ENCODE data around the gene CSE1L. TPM values are rescaled to one million over a fixed set of nuclear protein-coding genes. Genes with fewer than 3 reads are reported as not detected.

CSE1L gene
- polyA plus RNA-seq, 1 donor from 2014 or later: 74.2 TPM

GRCh38 chr20:49091762-49092161 is 45.6 kb downstream of the CSE1L start:
- Histone ChIP-seq H4K20me1 (ENCODE audit: insufficient read depth) (no peaks in the 10 kb centered on the region), H3K4me3 (ENCODE audit: low read length) (no peak overlapping the region), H3K9ac (ENCODE audit: low read length) (no peak overlapping the region), H3K27me3 (ENCODE audit: insufficient read depth, low read depth, low read length) (no peaks in the 10 kb centered on the region), H3K4me2 (ENCODE audit: low read length) (no peak overlapping the region), H3K9me3 (ENCODE audit: low read length) (no peaks in the 10 kb centered on the region), H3K9me2 (ENCODE audit: insufficient read depth, low read length) (no peaks in the 10 kb centered on the region), H2AFZ (ENCODE audit: low read depth, low read length) (no peak overlapping the region), H3K27ac (ENCODE audit: low read length) (no peak overlapping the region), H3K79me2 (replicated peaks; ENCODE audit: insufficient read depth, low read length) (no peaks in the 10 kb centered on the region), H3F3A (ENCODE audit: insufficient read depth, low read length, poor library complexity, severe bottlenecking) (no peaks in the 10 kb centered on the region), H3K36me3 (ENCODE audit: insufficient read depth, low read length) (peaks cover 3% of the 10 kb centered on the region)
- TF ChIP-seq EZH2 (IDR thresholded peaks at IDR 0.05; ENCODE audit: borderline replicate concordance, insufficient read depth, low read length, poor library complexity, severe bottlenecking) (no peak), CTCF (IDR thresholded peaks at IDR 0.05; ENCODE audit: poor library complexity, severe bottlenecking) (no peak), REST (IDR thresholded peaks at IDR 0.05; ENCODE audit: borderline replicate concordance) (no peak), RAD21 (conservative IDR thresholded peaks at IDR 0.05) (no peak), MXI1 (conservative IDR thresholded peaks at IDR 0.05; ENCODE audit: poor library complexity, severe bottlenecking) (no peak), POLR2AphosphoS5 (IDR thresholded peaks at IDR 0.05) (no peak), SMC3 (conservative IDR thresholded peaks at IDR 0.05; ENCODE audit: poor library complexity) (no peak), TAF1 (IDR thresholded peaks at IDR 0.05; ENCODE audit: low read depth) (no peak), EP300 (conservative IDR thresholded peaks at IDR 0.05; ENCODE audit: poor library complexity, severe bottlenecking) (no peak)

GRCh38 chr20:49096203-49096730 is 50.2 kb downstream of the CSE1L start:
- Histone ChIP-seq H3K4me2 (ENCODE audit: low read length) (no peak overlapping the region), H3K79me2 (replicated peaks; ENCODE audit: insufficient read depth, low read length) (no peaks in the 10 kb centered on the region), H3K27me3 (ENCODE audit: insufficient read depth, low read depth, low read length) (no peaks in the 10 kb centered on the region), H3K9ac (ENCODE audit: low read length) (no peak overlapping the region), H3K36me3 (ENCODE audit: insufficient read depth, low read length) (peaks cover 5% of the 10 kb centered on the region), H3K27ac (ENCODE audit: low read length) (no peak overlapping the region), H3F3A (ENCODE audit: insufficient read depth, low read length, poor library complexity, severe bottlenecking) (no peaks in the 10 kb centered on the region), H3K4me3 (ENCODE audit: low read length) (no peak overlapping the region), H3K9me3 (ENCODE audit: low read length) (no peaks in the 10 kb centered on the region), H3K9me2 (ENCODE audit: insufficient read depth, low read length) (no peaks in the 10 kb centered on the region), H4K20me1 (ENCODE audit: insufficient read depth) (no peaks in the 10 kb centered on the region), H2AFZ (ENCODE audit: low read depth, low read length) (no peak overlapping the region)
- TF ChIP-seq MXI1 (conservative IDR thresholded peaks at IDR 0.05; ENCODE audit: poor library complexity, severe bottlenecking): no peak
- TF ChIP-seq POLR2AphosphoS5 (IDR thresholded peaks at IDR 0.05): no peak
